Liver (tissue), 9 donors: ENCODE data around the gene NAV2. TPM values are rescaled to one million over a fixed set of nuclear protein-coding genes. Genes with fewer than 3 reads are reported as not detected.

Experiments
- DNase-seq: peaks from one replicate; pipeline ENCODE4 v3.0.0-alpha.2; 2017; ENCODE audit warnings: low spot score
- H3K27ac ChIP-seq, 2 donors: one replicate each; pipeline ENCODE4 v1.7.0; 2013; ENCODE audit warnings: inconsistent platforms in 2 of 2, low read length in 2 of 2, control low read depth in 1 of 2, low read depth in 1 of 2, mild to moderate bottlenecking in 1 of 2
- H3K27me3 ChIP-seq, 4 donors: one replicate each; pipeline versions ENCODE4 v1.6.1 to v1.7.0; 2013; ENCODE audit warnings: low read length in 3 of 4, inconsistent platforms in 1 of 4, mild to moderate bottlenecking in 1 of 4, moderate library complexity in 1 of 4; ENCODE audit not compliant: control insufficient read depth in 4 of 4, insufficient read depth in 4 of 4
- H3K36me3 ChIP-seq, 4 donors: one replicate each; pipeline versions ENCODE4 v1.6.1 to v1.7.0; 2013; ENCODE audit warnings: low read length in 3 of 4, mild to moderate bottlenecking in 3 of 4, low read depth in 1 of 4, moderate library complexity in 1 of 4; ENCODE audit not compliant: control insufficient read depth in 4 of 4, insufficient read depth in 3 of 4
- H3K4me1 ChIP-seq, 4 donors: one replicate each; pipeline versions ENCODE4 v1.6.1 to v1.7.0; 2013; ENCODE audit warnings: low read length in 3 of 4, mild to moderate bottlenecking in 3 of 4, moderate library complexity in 1 of 4; ENCODE audit not compliant: control insufficient read depth in 4 of 4, insufficient read depth in 4 of 4
- H3K4me3 ChIP-seq, 3 donors: one replicate each; pipeline versions ENCODE4 v1.6.1 to v1.7.0; 2013; ENCODE audit warnings: low read length in 3 of 3, control low read depth in 1 of 3, low read depth in 1 of 3, mild to moderate bottlenecking in 1 of 3
- H3K9ac ChIP-seq, 2 donors: one replicate each; pipeline ENCODE4 v1.7.0; 2013; ENCODE audit warnings: low read length in 2 of 2, mild to moderate bottlenecking in 2 of 2, moderate library complexity in 2 of 2, control low read depth in 1 of 2, low read depth in 1 of 2
- H3K9me3 ChIP-seq, 4 donors: one replicate each; pipeline versions ENCODE4 v1.6.1 to v1.7.0; 2013; ENCODE audit warnings: low read length in 3 of 4; ENCODE audit not compliant: control insufficient read depth in 4 of 4
- ATF3 ChIP-seq: IDR thresholded peaks from 2 replicates; pipeline ENCODE4 v1.6.1; 2016; ENCODE audit warnings: antibody characterized with exemption
- EGR1 ChIP-seq, 2 donors: IDR thresholded peaks; 2 replicates each; pipeline ENCODE4 v1.6.1; 2016 to 2018; ENCODE audit warnings: antibody characterized with exemption in 2 of 2, low read depth in 2 of 2
- FOXA1 ChIP-seq: IDR thresholded peaks from 2 replicates; pipeline ENCODE4 v1.6.1; 2016; ENCODE audit warnings: antibody characterized with exemption
- FOXA2 ChIP-seq: IDR thresholded peaks from 2 replicates; pipeline ENCODE4 v1.6.1; 2016; ENCODE audit warnings: antibody characterized with exemption
- HNF4A ChIP-seq, 2 donors: conservative IDR thresholded peaks; 2 replicates each; pipeline ENCODE4 v1.6.1; 2016; ENCODE audit warnings: antibody characterized with exemption in 2 of 2, mild to moderate bottlenecking in 2 of 2
- HNF4G ChIP-seq: IDR thresholded peaks from 2 replicates; pipeline ENCODE4 v1.6.1; 2016; ENCODE audit warnings: antibody characterized with exemption
- JUND ChIP-seq, 2 donors: IDR thresholded peaks; 2 replicates each; pipeline ENCODE4 v1.6.1; 2016; ENCODE audit warnings: antibody characterized with exemption in 2 of 2
- MAX ChIP-seq: IDR thresholded peaks from 2 replicates; pipeline ENCODE4 v1.6.1; 2016; ENCODE audit warnings: antibody characterized with exemption
- NR2F2 ChIP-seq: IDR thresholded peaks from 2 replicates; pipeline ENCODE4 v1.6.1; 2016; ENCODE audit warnings: antibody characterized with exemption
- RAD21 ChIP-seq, 2 donors: IDR thresholded peaks; 2 replicates each; pipeline ENCODE4 v1.6.1; 2016; ENCODE audit warnings: antibody characterized with exemption in 2 of 2, mild to moderate bottlenecking in 2 of 2
- REST ChIP-seq: IDR thresholded peaks from 2 replicates; pipeline ENCODE4 v1.6.1; 2016; ENCODE audit warnings: antibody characterized with exemption, mild to moderate bottlenecking
- RXRA ChIP-seq, 2 donors: IDR thresholded peaks; 2 replicates each; pipeline ENCODE4 v1.6.1; 2017 to 2018; ENCODE audit warnings: antibody characterized with exemption in 2 of 2, mild to moderate bottlenecking in 1 of 2
- SP1 ChIP-seq: IDR thresholded peaks from 2 replicates; pipeline ENCODE4 v1.6.1; 2018; ENCODE audit warnings: antibody characterized with exemption, mild to moderate bottlenecking
- YY1 ChIP-seq: IDR thresholded peaks from 2 replicates; pipeline ENCODE4 v1.6.1; 2016; ENCODE audit warnings: antibody characterized with exemption, mild to moderate bottlenecking
- ZBTB33 ChIP-seq: IDR thresholded peaks from 2 replicates; pipeline ENCODE4 v1.6.1; 2016; ENCODE audit warnings: antibody characterized with exemption
- WGBS: extraction: QIAGEN DNeasy Blood & Tissue Kit; methylation state at CpG from one replicate; pipeline ENCODE4 v1.1.7; 2013; 5-methylcytosine and 5-hydroxymethylcytosine counted together
- polyA plus RNA-seq, 2 donors: library from polyadenylated mRNA; stranded (reverse) in 1 of 2; unstranded in 1 of 2; fragments of 200-250 nt in 1 of 2; fragments of >200 nt in 1 of 2; fragmentation: Nextera tagmentation in 1 of 2; extraction: Ambion mirVana in 1 of 2; gene quantifications; one replicate each; pipeline versions ENCODE4 v1.2.1 to v1.2.3, GENCODE V29; 2013 to 2015
- total RNA-seq, 2 donors: library from RNA; depleted of rRNA; stranded (reverse); fragments of >200 nt; gene quantifications; one replicate each; pipeline ENCODE4 v1.2.3, GENCODE V29; 2014
- donor health status: healthy.
- donor health status: healthy.
- donor health status: healthy.
- donor health status: healthy.
- donor health status: healthy.

Gene NAV2
- total and polyA plus RNA-seq, 4 donors: 6.3 to 20.5 (median 11.6) TPM

- H3K36me3 ChIP-seq: no peaks in the 10 kb centered on the region
- H3K9ac ChIP-seq: no peak overlapping the region
- no peak for DNase-seq
- H3K27ac ChIP-seq: no peak overlapping the region
- 88% methylated on average over 2 of the region's 2 CpGs for WGBS
- peaks cover 2 to 8% (median 4%) of the 10 kb centered on the region in 4 donors for H3K4me1 ChIP-seq
- H3K9me3 ChIP-seq: no peaks in the 10 kb centered on the region
- TF ChIP-seq EGR1 (IDR thresholded peaks at IDR 0.05; ENCODE audit: low read depth in 2 of 2) (no peak), REST (no peak), RXRA (IDR thresholded peaks at IDR 0.05) (no peak), JUND (IDR thresholded peaks at IDR 0.05) (no peak), ATF3 (no peak), MAX (no peak)
- no peak overlapping the region for H3K4me3 ChIP-seq
- no peaks in the 10 kb centered on the region for H3K27me3 ChIP-seq
Observed at GRCh38 chr11:19721176-19721575, 8.5 kb downstream of the NAV2 start.

GRCh38 chr11:19722702-19723101 lies 10.1 kb downstream of the NAV2 start:
- H3K27me3 ChIP-seq: no peaks in the 10 kb centered on the region
- H3K9me3 ChIP-seq: no peaks in the 10 kb centered on the region
- no peak overlapping the region for H3K27ac ChIP-seq
- TF ChIP-seq FOXA2 (no peak), SP1 (no peak), MAX (no peak), HNF4G (no peak), ATF3 (no peak), FOXA1 (no peak), RXRA (IDR thresholded peaks at IDR 0.05) (no peak), HNF4A (conservative IDR thresholded peaks at IDR 0.05) (no peak)
- WGBS: 96% methylated on average over 5 of the region's 5 CpGs
- DNase-seq: no peak
- no peak overlapping the region for H3K9ac ChIP-seq
- H3K4me3 ChIP-seq: no peak overlapping the region
- H3K4me1 ChIP-seq: peaks cover 2 to 8% (median 4%) of the 10 kb centered on the region in 4 donors
- no peaks in the 10 kb centered on the region for H3K36me3 ChIP-seq

GRCh38 chr11:19723572-19724342 lies 11.1 kb downstream of the NAV2 start:
- Histone ChIP-seq H3K9me3 (no peaks in the 10 kb centered on the region), H3K9ac (no peak overlapping the region), H3K27ac (no peak overlapping the region), H3K36me3 (no peaks in the 10 kb centered on the region), H3K4me3 (no peak overlapping the region), H3K27me3 (no peaks in the 10 kb centered on the region), H3K4me1 (peaks cover 2 to 8% (median 4%) of the 10 kb centered on the region in 4 donors)
- no peak for DNase-seq
- WGBS: 15% methylated on average over 5 of the region's 5 CpGs
- TF ChIP-seq HNF4A (conservative IDR thresholded peaks at IDR 0.05) (peak; percentile 78 to 81), SP1 (peak; percentile 94), ZBTB33 (no peak), NR2F2 (peak; percentile 15), REST (no peak), HNF4G (peak; percentile 16), ATF3 (peak; percentile 48), YY1 (no peak), MAX (peak; percentile 70), RAD21 (IDR thresholded peaks at IDR 0.05) (peak; percentile 31 to 35)
